Gastrocnemius medialis (tissue), 4 donors: ENCODE data around the gene MLXIPL. TPM values are rescaled to one million over a fixed set of nuclear protein-coding genes. Genes with fewer than 3 reads are reported as not detected.

Source experiments
- ATAC-seq, 2 donors: fragments of 150-250 bp; one replicate each; pipeline ENCODE4 v1.9.1; 2016
- DNase-seq, 2 donors: peaks; one replicate each; pipeline ENCODE4 v3.0.0-alpha.2; 2019
- H3K27ac ChIP-seq, 4 donors: fragments of 200-600 bp; sonication (generic); 1 replicate in 1 of 4; 2 replicates in 3 of 4; pipeline ENCODE4 v1.5.1; 2016 to 2018; ENCODE audit warnings: mild to moderate bottlenecking in 2 of 4, moderate library complexity in 1 of 4
- H3K27me3 ChIP-seq, 3 donors: fragments of 200-600 bp; sonication (generic) in 2 of 3; 1 replicate in 1 of 3; 2 replicates in 2 of 3; pipeline versions ENCODE4 v1.5.1 to v1.6.0; 2016 to 2019; ENCODE audit warnings: mild to moderate bottlenecking in 1 of 3, moderate library complexity in 1 of 3
- H3K36me3 ChIP-seq, 2 donors: fragments of 200-600 bp; sonication (generic) in 1 of 2; one replicate each; pipeline ENCODE4 v1.5.1; 2017 to 2018
- H3K4me1 ChIP-seq, 2 donors: fragments of 200-600 bp; sonication (generic) in 1 of 2; one replicate each; pipeline ENCODE4 v1.5.1; 2016 to 2017; ENCODE audit warnings: mild to moderate bottlenecking in 2 of 2
- H3K4me3 ChIP-seq, 4 donors: fragments of 200-600 bp; sonication (generic) in 3 of 4; 1 replicate in 1 of 4; 2 replicates in 3 of 4; pipeline ENCODE4 v1.5.1; 2016 to 2019; ENCODE audit warnings: mild to moderate bottlenecking in 2 of 4
- H3K9me3 ChIP-seq, 3 donors: fragments of 200-600 bp; sonication (generic) in 2 of 3; 1 replicate in 1 of 3; 2 replicates in 2 of 3; pipeline ENCODE4 v1.5.1; 2016 to 2019
- POLR2A ChIP-seq, 2 donors: fragments of 450-650 bp; IDR thresholded peaks; one replicate each; pipeline ENCODE4 v1.6.1; 2017; ENCODE audit warnings: antibody characterized with exemption in 2 of 2, mild to moderate bottlenecking in 2 of 2, moderate library complexity in 2 of 2
- in situ Hi-C, 4 donors: fragments of 200-750 bp; cut with MboI; loops; one replicate each; pipeline versions ENCODE4 v1.15.0 to v1.8.0; 2017; ENCODE audit warnings: low sequenced_read_pairs in 4 of 4
- intact Hi-C: fragments of 100-400 bp; cut with DNase I; formaldehyde crosslinking; loops from one replicate; pipeline ENCODE4 v1.15.1; 2023; ENCODE audit warnings: low total_unique reads
- total RNA-seq, 4 donors: library from RNA; depleted of rRNA; stranded (reverse); fragments of >200 nt; gene quantifications; one replicate each; pipeline versions ENCODE4 v1.1.0 to v1.2.3, GENCODE V29; 2016
- TF ChIP-seq, protein P1 (sequence below), 5 experiments: fragments of 450-650 bp in 3 of 5; fragments of 200-600 bp in 2 of 5; sonication (generic) in 2 of 5; IDR thresholded peaks in 4 of 5; conservative IDR thresholded peaks in 1 of 5; 1 replicate in 4 of 5; 2 replicates in 1 of 5; pipeline ENCODE4 v1.5.1; 2016 to 2019; ENCODE audit warnings: antibody characterized with exemption in 5 of 5, mild to moderate bottlenecking in 3 of 5, moderate library complexity in 3 of 5

MLXIPL gene
- total RNA-seq, 4 donors from 2014 or later, result 7.6 to 107 (median 29.2) TPM

DNA sequence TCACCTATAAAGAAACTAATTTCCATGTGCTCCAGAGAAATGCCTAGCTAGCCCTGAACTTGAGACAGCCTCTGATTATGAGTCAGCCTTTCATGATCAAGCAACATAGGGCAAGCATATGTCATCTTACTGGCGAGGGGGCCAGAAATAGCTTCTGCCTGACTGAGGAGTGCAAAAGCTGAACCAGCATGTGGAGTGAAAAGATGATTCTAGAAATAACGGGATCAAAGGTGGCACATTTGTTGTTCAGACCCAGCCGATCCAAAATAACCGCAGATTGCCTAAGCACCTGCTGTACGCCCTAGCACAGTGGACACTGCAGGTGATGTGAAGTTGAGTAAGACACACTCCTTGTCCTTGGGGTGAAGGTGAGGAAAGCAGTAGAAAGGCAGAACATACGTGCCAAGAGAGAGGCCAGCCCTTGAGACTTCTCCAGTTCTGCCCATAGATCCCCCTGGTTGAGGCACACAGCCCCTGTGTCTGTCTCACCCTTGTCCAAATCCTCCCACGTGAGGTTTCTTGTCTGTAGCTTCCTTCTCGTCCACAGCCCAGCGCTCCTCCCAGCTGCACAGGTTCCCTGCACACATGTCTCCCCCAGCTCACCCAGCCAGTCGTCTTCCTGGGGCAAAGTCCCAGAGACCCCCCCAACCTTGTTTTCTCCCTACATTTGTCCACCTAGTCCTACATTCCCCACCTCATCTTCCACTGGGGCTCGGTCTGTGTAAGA is 64.0 kb downstream of the MLXIPL start:
- ATAC-seq (peak; percentile 64 to 72), DNase-seq (peak; percentile 61 to 76)
- in situ Hi-C loops, result no loop called here
- intact Hi-C loops, result no loop called here
- H3K27ac ChIP-seq, result peak overlapping the region; percentile 74 to 99 (median 98)
- H3K4me3 ChIP-seq, result no peak overlapping the region
- no peaks in the 10 kb centered on the region for H3K27me3 ChIP-seq
- no peaks in the 10 kb centered on the region for H3K9me3 ChIP-seq
- no peaks in the 10 kb centered on the region for H3K36me3 ChIP-seq
- no peak for TF ChIP-seq POLR2A (IDR thresholded peaks at IDR 0.05)
- TF ChIP-seq, protein P1, sequence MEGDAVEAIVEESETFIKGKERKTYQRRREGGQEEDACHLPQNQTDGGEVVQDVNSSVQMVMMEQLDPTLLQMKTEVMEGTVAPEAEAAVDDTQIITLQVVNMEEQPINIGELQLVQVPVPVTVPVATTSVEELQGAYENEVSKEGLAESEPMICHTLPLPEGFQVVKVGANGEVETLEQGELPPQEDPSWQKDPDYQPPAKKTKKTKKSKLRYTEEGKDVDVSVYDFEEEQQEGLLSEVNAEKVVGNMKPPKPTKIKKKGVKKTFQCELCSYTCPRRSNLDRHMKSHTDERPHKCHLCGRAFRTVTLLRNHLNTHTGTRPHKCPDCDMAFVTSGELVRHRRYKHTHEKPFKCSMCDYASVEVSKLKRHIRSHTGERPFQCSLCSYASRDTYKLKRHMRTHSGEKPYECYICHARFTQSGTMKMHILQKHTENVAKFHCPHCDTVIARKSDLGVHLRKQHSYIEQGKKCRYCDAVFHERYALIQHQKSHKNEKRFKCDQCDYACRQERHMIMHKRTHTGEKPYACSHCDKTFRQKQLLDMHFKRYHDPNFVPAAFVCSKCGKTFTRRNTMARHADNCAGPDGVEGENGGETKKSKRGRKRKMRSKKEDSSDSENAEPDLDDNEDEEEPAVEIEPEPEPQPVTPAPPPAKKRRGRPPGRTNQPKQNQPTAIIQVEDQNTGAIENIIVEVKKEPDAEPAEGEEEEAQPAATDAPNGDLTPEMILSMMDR (IDR thresholded peaks at IDR 0.05 in 4 of 5, conservative IDR thresholded peaks at IDR 0.05 in 1 of 5), result no peak
- H3K4me1 ChIP-seq, result peaks cover 13 to 27% of the 10 kb centered on the region in 2 donors

DNA sequence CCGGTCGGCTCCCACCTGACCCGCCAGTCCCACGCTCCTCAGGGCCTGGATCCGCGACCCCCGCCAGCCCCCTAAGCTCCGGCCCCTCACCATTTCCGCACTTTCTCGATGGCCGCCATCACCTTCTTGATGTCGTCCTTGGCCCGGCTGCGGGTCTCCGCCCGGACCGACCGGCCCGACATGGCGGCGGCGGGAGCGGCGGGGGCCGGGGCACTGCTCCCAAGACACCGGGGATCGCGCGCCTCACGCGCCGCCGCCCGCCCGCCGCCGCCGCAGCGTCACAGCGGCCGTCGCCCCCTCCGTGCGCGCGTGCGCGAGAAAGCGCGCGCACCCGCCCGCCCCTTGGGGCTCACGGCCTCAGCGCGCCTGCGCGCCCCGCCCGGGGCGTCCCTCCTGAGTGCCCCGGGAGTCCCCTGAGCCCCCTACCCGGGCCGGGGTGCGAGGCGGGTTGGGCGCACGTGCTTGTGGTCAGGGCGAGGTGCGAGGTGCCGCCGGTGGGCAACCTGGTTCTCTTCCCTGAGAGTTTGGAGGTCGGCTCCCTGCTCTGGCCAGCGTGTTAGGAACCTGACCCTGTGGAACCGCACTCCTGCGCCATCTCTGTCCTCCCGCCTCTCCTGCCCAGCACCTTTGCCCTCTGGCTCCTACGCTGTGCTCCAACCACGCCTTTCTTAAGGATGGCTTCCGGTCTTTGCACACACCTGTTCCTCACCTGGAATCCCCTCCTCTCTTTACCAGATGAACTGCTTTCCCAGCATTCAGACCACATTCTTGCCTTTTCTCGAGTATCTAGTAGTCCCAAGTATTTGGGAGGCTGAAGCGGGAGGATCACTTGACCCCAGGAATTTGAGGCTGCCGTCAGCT is 66.7 kb downstream of the MLXIPL start, which contains the start of gene BCL7B:
TSS of gene BCL7B (minus strand) at position 294 of the 861 bp plus-strand sequence. CDS start at position 182, 112 bp downstream.
- Histone ChIP-seq H3K36me3 (peaks cover 0 to 6% of the 10 kb centered on the region in 2 donors), H3K9me3 (no peaks in the 10 kb centered on the region), H3K4me1 (peaks cover 25 to 33% of the 10 kb centered on the region in 2 donors), H3K4me3 (peak within 1 kb of the TSS; percentile 70 to 93 (median 75)), H3K27ac (peak within 1 kb of the TSS; percentile 92 to 99 (median 98)), H3K27me3 (no peaks in the 10 kb centered on the region)
- in situ Hi-C loops (no loop called here), intact Hi-C loops (loop anchor here (1.0 to 10.0 kb wide), 7 partner anchors 21 to 617 kb away; partner anchors contain the start of genes ABHD11, BAZ1B, EIF4H and TBL2)
- DNase-seq (peak; percentile 28 to 72), ATAC-seq (peak; percentile 67 to 77)
- TF ChIP-seq, protein P1 (IDR thresholded peaks at IDR 0.05 in 4 of 5, conservative IDR thresholded peaks at IDR 0.05 in 1 of 5), result no peak
- TF ChIP-seq POLR2A (IDR thresholded peaks at IDR 0.05), result peak; percentile 89 to 92

DNA sequence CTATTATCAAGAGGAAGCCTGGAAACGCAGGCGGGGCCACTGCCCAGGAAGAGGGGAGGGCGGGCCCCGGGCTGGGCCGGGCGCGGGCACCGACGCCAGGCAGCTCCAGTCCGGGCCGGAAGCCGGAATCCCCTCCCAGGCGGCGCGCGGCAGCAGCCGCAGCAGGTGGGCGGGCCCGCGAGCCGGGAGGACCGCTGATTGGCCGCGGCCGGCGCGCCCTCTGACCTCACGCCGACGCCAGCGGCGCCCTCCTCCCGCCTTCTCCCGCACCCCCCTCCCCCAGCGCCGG is 67.3 kb downstream of the MLXIPL start:
- intact Hi-C loops (loop anchor here (1.0 to 10.0 kb wide), 7 partner anchors 21 to 618 kb away; partner anchors contain the start of genes ABHD11, BAZ1B, EIF4H and TBL2), in situ Hi-C loops (no loop called here)
- Histone ChIP-seq H3K36me3 (peaks cover 0 to 12% of the 10 kb centered on the region in 2 donors), H3K27me3 (no peaks in the 10 kb centered on the region), H3K27ac (peak overlapping the region; percentile 92 to 99 (median 98)), H3K9me3 (no peaks in the 10 kb centered on the region), H3K4me1 (peaks cover 25 to 33% of the 10 kb centered on the region in 2 donors), H3K4me3 (peak overlapping the region; percentile 70 to 93 (median 75))
- TF ChIP-seq, protein P1 (IDR thresholded peaks at IDR 0.05 in 4 of 5, conservative IDR thresholded peaks at IDR 0.05 in 1 of 5), result no peak
- no peak for TF ChIP-seq POLR2A (IDR thresholded peaks at IDR 0.05)
- DNase-seq (peak; percentile 89 to 92), ATAC-seq (peak; percentile 76 to 80)

DNA sequence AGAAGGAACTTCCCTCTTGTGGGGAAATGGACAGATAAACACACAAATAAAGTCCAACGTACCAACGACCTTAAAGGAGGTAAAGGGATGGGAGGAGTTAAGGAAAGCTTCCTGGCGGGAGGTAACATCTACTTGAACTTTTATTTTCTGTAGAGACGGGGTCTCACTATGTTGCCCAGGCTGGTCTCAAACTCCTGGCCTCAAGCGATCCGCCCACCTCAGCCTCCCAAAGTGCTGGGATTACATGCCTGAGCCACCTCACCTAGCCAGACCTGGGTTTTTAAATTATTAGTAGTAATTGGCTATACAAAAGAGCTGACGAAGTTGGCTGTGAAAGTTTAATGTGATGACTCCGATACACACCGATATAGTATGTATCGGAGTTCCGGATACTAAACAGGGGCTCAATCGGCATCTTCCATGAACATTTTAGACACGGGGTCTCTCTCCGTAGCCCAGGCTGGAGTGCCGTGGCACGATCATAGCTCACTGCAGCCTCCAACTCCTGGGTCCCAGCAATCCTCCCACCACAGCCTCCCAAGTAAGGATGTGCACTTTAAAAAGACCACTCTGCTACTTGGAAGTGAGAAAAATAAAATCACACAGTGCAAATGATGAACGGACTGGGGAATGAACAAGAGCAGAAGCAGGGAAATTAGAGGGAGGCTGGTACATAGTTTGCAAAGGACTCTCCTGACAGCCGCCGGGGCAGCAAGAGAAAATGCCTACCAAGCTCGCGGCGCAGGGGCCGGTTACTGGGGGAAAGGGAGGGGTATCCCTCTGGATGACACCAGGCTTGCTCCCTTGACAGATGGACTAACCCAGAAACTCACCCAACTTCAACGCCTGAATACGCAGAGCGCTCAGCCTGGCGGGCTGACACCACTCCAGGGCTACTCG is 67.9 kb downstream of the MLXIPL start:
- H3K27ac ChIP-seq, result peak overlapping the region; percentile 92 to 99 (median 98)
- no peaks in the 10 kb centered on the region for H3K27me3 ChIP-seq
- DNase-seq, result no peak
- peaks cover 25 to 33% of the 10 kb centered on the region in 2 donors for H3K4me1 ChIP-seq
- peaks cover 0 to 18% of the 10 kb centered on the region in 2 donors for H3K36me3 ChIP-seq
- intact Hi-C loops (loop anchor here (1.0 to 10.0 kb wide), 7 partner anchors 22 to 618 kb away; partner anchors contain the start of genes ABHD11, BAZ1B, EIF4H and TBL2), in situ Hi-C loops (no loop called here)
- no peaks in the 10 kb centered on the region for H3K9me3 ChIP-seq
- H3K4me3 ChIP-seq, result peak overlapping the region; percentile 70 to 93 (median 75)
- TF ChIP-seq, protein P1 (IDR thresholded peaks at IDR 0.05 in 4 of 5, conservative IDR thresholded peaks at IDR 0.05 in 1 of 5), result no peak
- TF ChIP-seq POLR2A (IDR thresholded peaks at IDR 0.05), result no peak
- ATAC-seq, result no peak
